NCI-H226 (cell line): ENCODE data around the gene ZDHHC21.

Experiments used
- DNase-seq: peaks from one replicate; pipeline ENCODE4 v3.0.0-alpha.2; 2015

The ZDHHC21 gene

DNA sequence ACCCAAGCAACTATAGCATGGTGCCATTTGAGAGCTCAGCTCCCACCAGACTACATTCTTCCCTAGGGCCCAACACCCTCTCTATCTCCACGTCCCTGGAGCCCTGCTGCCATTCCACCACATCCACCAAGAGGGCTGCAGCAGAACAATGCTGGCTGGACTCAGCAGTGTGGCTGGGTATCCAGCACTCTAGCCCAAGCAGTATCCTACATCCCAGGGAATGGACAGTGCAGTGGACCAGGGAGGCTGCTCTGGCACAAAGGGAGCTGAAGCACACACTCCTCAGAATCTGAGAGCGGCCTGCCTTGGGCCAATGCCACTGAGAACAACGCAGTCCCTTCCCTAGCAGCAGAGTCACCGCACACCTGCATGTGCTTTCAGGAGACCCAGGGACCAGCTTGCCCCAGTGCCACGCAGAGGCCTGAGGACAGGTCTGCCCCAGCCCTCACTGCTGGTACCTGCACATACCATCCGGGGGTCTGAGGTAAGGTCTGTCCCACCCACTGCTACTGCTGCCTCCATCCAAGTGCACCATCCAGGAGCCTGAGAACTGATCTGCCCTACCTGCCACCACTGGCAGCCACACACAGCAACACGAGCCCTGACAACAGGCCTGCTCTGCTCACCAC, 95.9 kb downstream of the ZDHHC21 start:
- DNase-seq: no peak

DNA sequence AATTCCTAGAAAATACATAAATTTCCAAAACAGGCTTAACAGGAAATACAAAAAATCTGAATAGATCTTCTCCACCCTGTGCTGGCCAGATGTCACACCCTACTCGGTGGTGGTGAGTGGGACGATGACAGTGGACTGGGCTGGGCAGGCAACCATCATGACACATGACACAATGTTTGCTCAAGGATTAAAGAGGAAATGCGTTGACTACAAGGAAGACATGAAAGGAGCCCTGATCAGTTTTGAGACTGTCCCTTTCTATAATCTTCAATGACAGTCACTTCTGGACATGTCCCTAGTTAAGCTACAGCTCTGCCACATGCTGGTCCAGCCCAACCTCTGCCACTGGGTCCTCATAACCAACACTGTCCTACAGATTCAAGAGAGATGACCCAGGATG, 99.8 kb downstream of the ZDHHC21 start:
- no peak for DNase-seq

- DNase-seq: no peak
Observed at GRCh38 chr9:14591411-14591810, 101.8 kb downstream of the ZDHHC21 start.

DNA sequence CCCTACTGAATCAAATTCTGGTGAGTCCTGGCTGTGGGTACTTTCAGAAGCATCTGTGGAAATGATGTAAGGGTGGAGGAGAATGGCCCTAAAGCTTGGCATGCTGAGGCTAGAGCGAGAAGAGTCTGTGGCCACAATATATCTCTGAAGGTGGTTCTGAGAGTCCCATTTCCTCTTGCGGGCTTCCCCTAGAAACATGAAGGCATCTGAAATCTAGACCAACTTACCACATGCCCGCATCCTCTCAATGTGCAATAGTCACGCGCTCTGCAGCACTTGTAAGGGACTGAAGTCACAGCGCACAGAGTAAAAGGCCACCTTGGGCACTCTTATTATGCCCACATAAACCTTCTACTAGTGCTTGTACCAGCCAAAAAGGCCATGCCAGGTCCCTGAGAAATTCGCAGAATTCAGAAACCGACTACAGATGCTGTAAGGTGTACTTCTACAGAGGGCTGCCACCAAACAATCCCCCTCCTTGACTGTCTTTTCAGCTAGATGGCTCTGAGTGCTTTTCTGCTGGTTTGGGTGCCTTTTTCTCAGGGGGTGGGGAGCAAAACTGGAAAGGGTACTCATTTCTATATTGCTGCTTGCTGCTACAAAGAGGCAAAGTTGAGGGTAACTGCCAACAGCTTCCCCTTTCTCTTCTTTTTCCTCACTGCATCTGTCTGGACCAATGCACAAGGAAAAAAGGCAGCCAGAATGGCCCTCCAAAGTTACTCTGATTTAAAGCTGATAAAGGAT, 107.3 kb downstream of the ZDHHC21 start:
- DNase-seq: no peak

GRCh38 chr9:14584571-14584970, 108.7 kb downstream of the ZDHHC21 start:
- no peak for DNase-seq

DNA sequence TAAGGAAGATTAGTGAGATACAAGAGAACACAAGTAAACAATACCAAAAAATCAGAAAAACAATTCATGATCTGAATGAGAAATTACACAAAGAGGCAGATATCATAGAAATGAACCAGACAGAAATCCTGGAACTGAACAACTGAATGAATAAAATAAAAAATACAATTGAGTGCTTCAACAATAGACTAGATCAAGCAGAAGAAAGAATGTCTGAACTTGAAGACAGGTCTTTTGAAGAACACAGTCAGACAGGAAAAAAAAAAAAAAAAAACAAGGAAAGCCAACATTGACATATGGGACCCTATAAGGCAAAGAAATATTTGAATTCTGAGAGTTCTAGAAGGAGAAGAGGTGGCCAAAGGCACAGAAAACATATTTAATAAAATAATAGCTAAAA, 115.2 kb downstream of the ZDHHC21 start:
- no peak for DNase-seq

DNA sequence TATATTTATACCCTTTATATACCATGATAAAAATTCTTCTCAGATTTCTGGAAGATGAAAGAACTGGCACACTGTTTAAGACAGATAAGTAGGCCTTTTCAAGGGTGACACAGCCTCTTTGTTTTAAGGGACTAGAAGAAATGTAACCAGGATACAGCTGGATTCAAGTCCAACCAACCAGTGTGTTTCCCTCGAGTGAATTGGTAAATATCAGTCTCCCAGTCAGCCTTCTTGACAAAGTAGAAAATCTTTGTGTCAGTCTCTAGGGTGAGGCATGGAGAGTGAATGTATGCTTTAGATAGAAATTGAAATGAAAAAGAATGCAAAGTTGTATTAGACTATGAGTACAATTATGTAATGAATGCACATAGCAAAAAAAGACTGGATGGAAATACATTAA, 119.1 kb downstream of the ZDHHC21 start:
- no peak for DNase-seq

GRCh38 chr9:14573319-14573718, 119.9 kb downstream of the ZDHHC21 start:
- no peak for DNase-seq

GRCh38 chr9:14565352-14566016, 127.7 kb downstream of the ZDHHC21 start:
- no peak for DNase-seq

DNA sequence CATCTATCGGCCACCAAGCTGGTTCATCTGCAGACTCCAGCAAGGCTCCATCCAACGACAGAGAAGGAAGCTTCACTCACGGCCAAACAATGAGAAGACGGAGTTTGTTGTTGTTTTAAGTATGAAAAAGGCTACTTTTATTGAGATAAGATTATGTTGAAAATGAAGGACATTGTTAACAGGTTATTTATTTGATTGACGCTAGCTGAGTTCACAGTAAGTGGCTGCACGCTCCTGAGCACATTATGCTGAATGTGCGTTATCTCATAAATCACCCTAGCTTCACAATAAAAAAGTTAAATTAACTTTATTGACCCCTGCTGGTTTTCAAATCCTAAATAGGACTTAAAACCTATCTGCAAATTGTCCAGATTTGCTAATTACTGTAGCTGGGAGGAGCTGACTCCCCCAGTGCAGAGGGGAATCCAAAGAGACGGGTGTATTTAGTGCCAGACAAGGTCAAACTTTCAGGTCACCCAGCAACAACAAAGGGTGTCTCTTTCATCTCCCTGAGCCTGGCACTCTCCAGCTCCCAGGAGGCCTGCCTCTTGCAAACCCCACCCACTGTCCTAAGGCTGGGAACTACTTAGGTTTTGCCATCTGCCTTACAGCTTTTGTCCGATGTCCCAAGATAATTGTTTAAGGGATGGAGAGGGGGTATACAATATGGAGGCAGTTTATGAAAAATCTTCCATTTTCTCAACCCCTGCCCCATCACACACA, 129.2 kb downstream of the ZDHHC21 start:
- no peak for DNase-seq

DNA sequence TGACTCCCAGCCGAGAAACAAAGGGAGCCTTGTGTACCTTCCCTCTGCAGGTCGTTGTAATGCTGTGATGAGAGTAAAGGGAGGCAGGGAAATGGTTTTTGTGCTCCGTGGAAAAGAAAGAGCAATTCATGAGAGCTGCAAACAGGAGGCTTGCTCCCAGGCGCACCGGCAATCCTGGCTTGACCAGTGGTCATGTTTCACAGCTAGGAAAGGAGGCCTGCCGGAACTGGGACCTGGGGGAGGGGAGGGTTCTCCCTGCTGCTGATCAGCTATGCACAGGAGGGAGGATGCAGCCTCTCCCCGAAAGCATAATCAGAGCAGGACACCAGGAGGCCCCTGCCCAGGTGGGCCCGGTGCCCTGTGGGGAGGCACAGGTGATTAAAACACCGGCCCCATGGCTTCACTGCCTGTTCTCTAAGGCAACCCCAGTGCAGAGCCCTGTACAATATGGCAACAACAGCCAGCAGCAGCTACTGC, 131.3 kb downstream of the ZDHHC21 start:
- no peak for DNase-seq
